ENCODE measurements around the gene SNAP29. TPM values are rescaled to one million over a fixed set of nuclear protein-coding genes. Genes with fewer than 3 reads are reported as not detected.
"Not testable (repeated sequence)": the region's sequence is repeated elsewhere in the genome, so short reads cannot be mapped to it uniquely, and the experiment has no call there.

Gene SNAP29
- total RNA-seq, 1 experiment from 2014 or later, result 17.8 TPM

GRCh38 chr22:20906387-20906767, 47.6 kb downstream of the SNAP29 start:
- CTCF ChIA-PET, result no interaction called here
- H3F3A ChIP-seq (ENCODE audit: insufficient read depth, low read depth), result peaks cover 14% of the 10 kb centered on the region; the same call in 1 of the 2 replicates
- no peaks in the 10 kb centered on the region for H4K20me1 ChIP-seq (ENCODE audit: insufficient read depth)
- no peaks in the 10 kb centered on the region for H3K79me2 ChIP-seq (ENCODE audit: low read depth)
- no peak for DNase-seq
- no peaks in the 10 kb centered on the region for H3K27me3 ChIP-seq (ENCODE audit: insufficient read depth, low read depth)
- H3K27ac ChIP-seq, result no peak overlapping the region
- POLR2A ChIA-PET (ENCODE audit: unreplicated experiment), result no interaction called here
- H3K4me3 ChIP-seq, result no peak overlapping the region
- peak overlapping the region; percentile 32; the same call in 1 of the 2 replicates for H3K4me2 ChIP-seq
- no peak overlapping the region for H2AFZ ChIP-seq
- intact Hi-C loops (cut with micrococcal nuclease; ENCODE audit: unreplicated experiment), result no loop called here
- no peaks in the 10 kb centered on the region for H3K9me3 ChIP-seq (ENCODE audit: insufficient read depth, low read depth)
- H3K36me3 ChIP-seq (ENCODE audit: low read depth), result no peaks in the 10 kb centered on the region
- peaks cover 23% of the 10 kb centered on the region for H3K4me1 ChIP-seq (replicated peaks; ENCODE audit: insufficient read depth)
- no peak for TF ChIP-seq CTCF (conservative IDR thresholded peaks at IDR 0.05)
- TF ChIP-seq EZH2 (IDR thresholded peaks at IDR 0.05; ENCODE audit: low read depth), result no peak
- no TSS peak for BruUV-seq (replicated peaks)
- no peaks in the 10 kb centered on the region for H3K9me2 ChIP-seq (ENCODE audit: insufficient read depth)

- H3K4me2 ChIP-seq; H3K79me2 ChIP-seq (ENCODE audit: low read depth); H3K36me3 ChIP-seq (ENCODE audit: low read depth); DNase-seq; H3K27me3 ChIP-seq (ENCODE audit: insufficient read depth, low read depth); intact Hi-C loops (cut with micrococcal nuclease; ENCODE audit: unreplicated experiment); H2AFZ ChIP-seq; H3K9me3 ChIP-seq (ENCODE audit: insufficient read depth, low read depth); H3K9me2 ChIP-seq (ENCODE audit: insufficient read depth); BruUV-seq (replicated peaks); H3K4me3 ChIP-seq; H3K27ac ChIP-seq; CTCF ChIA-PET; H4K20me1 ChIP-seq (ENCODE audit: insufficient read depth): not testable (repeated sequence)
- H3K4me1 ChIP-seq (replicated peaks; ENCODE audit: insufficient read depth), result peaks cover 23% of the 10 kb centered on the region
- POLR2A ChIA-PET (ENCODE audit: unreplicated experiment), result interaction anchor here (0.6 kb wide), 1 partner anchor 64 kb away, joined by 8 read pairs; no protein-coding TSS in a partner anchor
- H3F3A ChIP-seq (ENCODE audit: insufficient read depth, low read depth), result peaks cover 14% of the 10 kb centered on the region; the same call in 1 of the 2 replicates
Measured at GRCh38 chr22:20908717-20909116, 49.9 kb downstream of the SNAP29 start.

- Histone ChIP-seq H3K9me3 (ENCODE audit: insufficient read depth, low read depth) (no peaks in the 10 kb centered on the region), H3K79me2 (ENCODE audit: low read depth) (no peaks in the 10 kb centered on the region), H4K20me1 (ENCODE audit: insufficient read depth) (no peaks in the 10 kb centered on the region), H3K27ac (no peak overlapping the region), H3F3A (ENCODE audit: insufficient read depth, low read depth) (peaks cover 6% of the 10 kb centered on the region; the same call in 1 of the 2 replicates), H3K9me2 (ENCODE audit: insufficient read depth) (no peaks in the 10 kb centered on the region), H3K4me1 (replicated peaks; ENCODE audit: insufficient read depth) (peaks cover 15% of the 10 kb centered on the region), H3K4me2 (no peak overlapping the region), H2AFZ (no peak overlapping the region), H3K36me3 (ENCODE audit: low read depth) (no peaks in the 10 kb centered on the region), H3K4me3 (no peak overlapping the region), H3K27me3 (ENCODE audit: insufficient read depth, low read depth) (no peaks in the 10 kb centered on the region)
- ChIA-PET POLR2A (ENCODE audit: unreplicated experiment) (no interaction called here), CTCF (interaction anchor here (0.7 kb wide), 1 partner anchor 38 kb away, joined by 3 read pairs; no protein-coding TSS in a partner anchor)
- BruUV-seq (replicated peaks), result no TSS peak
- TF ChIP-seq CTCF (conservative IDR thresholded peaks at IDR 0.05) (no peak), EZH2 (IDR thresholded peaks at IDR 0.05; ENCODE audit: low read depth) (no peak)
- intact Hi-C loops (cut with micrococcal nuclease; ENCODE audit: unreplicated experiment), result no loop called here
- no peak for DNase-seq
Measured at GRCh38 chr22:20909543-20910303, 50.9 kb downstream of the SNAP29 start.

Data from PC-9 (cell line).